ENCODE data around the gene SUPT7L. TPM values are rescaled to one million over a fixed set of nuclear protein-coding genes. Genes with fewer than 3 reads are reported as not detected.
A peak's percentile ranks its signal among the peaks of the same experiment; 100 is the strongest.

Gene SUPT7L
- total and polyA plus RNA-seq, 11 donors: 18.6 to 29.5 (median 26.1) TPM

- Histone ChIP-seq H3K36me3 (peaks cover 0 to 98% (median 84%) of the 10 kb centered on the region in 9 donors), H3K27ac (peak overlapping the region in 1 of 12 donors; percentile 48), H3K4me3 (no peak overlapping the region), H3K9me3 (no peaks in the 10 kb centered on the region), H3K27me3 (no peaks in the 10 kb centered on the region), H3K4me1 (peaks cover 0 to 6% (median 0%) of the 10 kb centered on the region in 12 donors)
- intact Hi-C loops (cut with DNase I): no loop called here
- DNase-seq: peak in 1 of 5 donors; percentile 39
- TF ChIP-seq CTCF (IDR thresholded peaks at IDR 0.05): no peak
- no peak for TF ChIP-seq POLR2A (IDR thresholded peaks at IDR 0.05)
- 43 to 59% (median 49%) methylated on average over 5 of the region's 5 CpGs for WGBS, 4 donors
- peak; percentile 80 to 93 (median 90) for ATAC-seq
These were observed 9.5 kb upstream of the SUPT7L start for GRCh38 chr2:27672723-27673486.

GRCh38 chr2:27671235-27671634 lies 7.8 kb upstream of the SUPT7L start:
- WGBS, 4 donors: 88 to 96% (median 94%) methylated on average over 4 of the region's 4 CpGs
- H3K27ac ChIP-seq: no peak overlapping the region
- peaks cover 0 to 15% (median 0%) of the 10 kb centered on the region in 12 donors for H3K4me1 ChIP-seq
- no peaks in the 10 kb centered on the region for H3K9me3 ChIP-seq
- no peak for DNase-seq
- H3K36me3 ChIP-seq: peaks cover 0 to 97% (median 82%) of the 10 kb centered on the region in 9 donors
- no peak overlapping the region for H3K4me3 ChIP-seq
- intact Hi-C loops (cut with DNase I): no loop called here
- no peaks in the 10 kb centered on the region for H3K27me3 ChIP-seq
- TF ChIP-seq CTCF (IDR thresholded peaks at IDR 0.05) (no peak), POLR2A (IDR thresholded peaks at IDR 0.05) (no peak)
- no peak for ATAC-seq

GRCh38 chr2:27667446-27667845 lies 4.0 kb upstream of the SUPT7L start:
- H3K9me3 ChIP-seq: no peaks in the 10 kb centered on the region
- peaks cover 0 to 37% (median 21%) of the 10 kb centered on the region in 12 donors for H3K4me1 ChIP-seq
- H3K4me3 ChIP-seq: no peak overlapping the region
- peak overlapping the region in 1 of 12 donors; percentile 63 for H3K27ac ChIP-seq
- 57 to 74% (median 72%) methylated on average over 1 of the region's 1 CpG for WGBS, 4 donors
- DNase-seq (no peak), ATAC-seq (no peak)
- H3K36me3 ChIP-seq: peaks cover 0 to 71% (median 60%) of the 10 kb centered on the region in 9 donors
- TF ChIP-seq CTCF (IDR thresholded peaks at IDR 0.05) (no peak), POLR2A (IDR thresholded peaks at IDR 0.05) (no peak)
- intact Hi-C loops (cut with DNase I): no loop called here
- H3K27me3 ChIP-seq: no peaks in the 10 kb centered on the region

- H3K4me3 ChIP-seq: peak overlapping the region; percentile 66 to 94 (median 86)
- TF ChIP-seq CTCF (IDR thresholded peaks at IDR 0.05) (no peak), POLR2A (IDR thresholded peaks at IDR 0.05) (no peak)
- no peaks in the 10 kb centered on the region for H3K27me3 ChIP-seq
- ATAC-seq (no peak), DNase-seq (no peak)
- intact Hi-C loops (cut with DNase I): no loop called here
- H3K4me1 ChIP-seq: peaks cover 0 to 42% (median 27%) of the 10 kb centered on the region in 12 donors
- 84 to 91% (median 85%) methylated on average over 16 of the region's 16 CpGs for WGBS, 4 donors
- H3K36me3 ChIP-seq: peaks cover 0 to 69% (median 57%) of the 10 kb centered on the region in 9 donors
- H3K9me3 ChIP-seq: no peaks in the 10 kb centered on the region
- H3K27ac ChIP-seq: peak overlapping the region in 1 of 12 donors; percentile 95
These were observed 1.4 kb upstream of the SUPT7L start for GRCh38 chr2:27664622-27665363.
